B cell (primary cell): Measurements from ENCODE around the gene RAP1GAP. TPM values are rescaled to one million over a fixed set of nuclear protein-coding genes. Genes with fewer than 3 reads are reported as not detected.
A peak's percentile ranks its signal among the peaks of the same experiment; 100 is the strongest.

Experiments
- ATAC-seq: fragments of 200-7000 bp; cut with Tn5 transposase; one replicate; pipeline ENCODE4 v1.10.0; 2021; ENCODE audit warnings: low read depth, mild to moderate bottlenecking, moderate number of reproducible peaks, moderate library complexity
- CTCF ChIA-PET: fragments of 350-600 bp; sonication (Branson Sonifier 250); formaldehyde crosslinking; loops from one replicate; lab custom pipeline; 2021; ENCODE audit warnings: antibody characterized with exemption, inconsistent platforms; lab: Charles Lee
- POLR2A ChIA-PET: fragments of 350-600 bp; sonication (Branson Sonifier 250); formaldehyde crosslinking; loops from one replicate; lab custom pipeline; 2021; ENCODE audit warnings: antibody characterized with exemption; lab: Charles Lee
- DNase-seq: peaks from one replicate; pipeline ENCODE4 v3.0.0; 2013
- H2AFZ ChIP-seq: 2 replicates; pipeline ENCODE4 v1.6.1; 2012; ENCODE audit warnings: mild to moderate bottlenecking, low read depth, low read length; ENCODE audit not compliant: insufficient read depth, poor library complexity, severe bottlenecking
- H3K27ac ChIP-seq, 2 donors: 1 replicate in 1 of 2; 2 replicates in 1 of 2; pipeline ENCODE4 v1.5.1; 2012 to 2013; ENCODE audit warnings: low read length in 2 of 2, mild to moderate bottlenecking in 2 of 2, moderate library complexity in 1 of 2
- H3K27me3 ChIP-seq, 4 experiments: fragments of 200-600 bp in 1 of 4; sonication (generic) in 1 of 4; replicated peaks in 1 of 4; 1 replicate in 2 of 4; 2 replicates in 2 of 4; pipeline versions ENCODE4 v1.6.1 to v1.7.0; 2013 to 2016; ENCODE audit warnings: low read length in 3 of 4, mild to moderate bottlenecking in 2 of 4, mixed read lengths in 1 of 4, moderate library complexity in 1 of 4; ENCODE audit not compliant: insufficient read depth in 4 of 4, control insufficient read depth in 3 of 4; ENCODE audit errors: control extremely low read depth in 1 of 4
- H3K36me3 ChIP-seq, 2 experiments: replicated peaks in 1 of 2; 1 replicate in 1 of 2; 2 replicates in 1 of 2; pipeline versions ENCODE4 v1.6.1 to v1.7.1; 2013; ENCODE audit warnings: low read length in 1 of 2; ENCODE audit not compliant: insufficient read depth in 2 of 2, control insufficient read depth in 1 of 2; ENCODE audit errors: control extremely low read depth in 1 of 2, extremely low read depth in 1 of 2
- H3K4me1 ChIP-seq, 2 donors: fragments of 200-600 bp in 1 of 2; sonication (generic) in 1 of 2; 1 replicate in 1 of 2; 2 replicates in 1 of 2; pipeline versions ENCODE4 v1.5.1 to v1.6.1; 2013 to 2017; ENCODE audit warnings: low read length in 2 of 2; ENCODE audit not compliant: control insufficient read depth in 2 of 2, insufficient read depth in 2 of 2
- H3K4me2 ChIP-seq: replicated peaks from 2 replicates; pipeline ENCODE3; 2012; ENCODE audit warnings: mild to moderate bottlenecking, low read depth, low read length; ENCODE audit not compliant: poor library complexity, severe bottlenecking
- H3K4me3 ChIP-seq, 5 experiments: fragments of 200-600 bp in 1 of 5; sonication (generic) in 1 of 5; 1 replicate in 3 of 5; 2 replicates in 2 of 5; pipeline versions ENCODE4 v1.5.1 to v1.7.0; 2011 to 2016; ENCODE audit warnings: low read length in 4 of 5, mild to moderate bottlenecking in 4 of 5, low read depth in 2 of 5, control low read depth in 1 of 5, moderate library complexity in 1 of 5; ENCODE audit not compliant: insufficient read depth in 1 of 5; ENCODE audit errors: control extremely low read depth in 1 of 5, extremely low read depth in 1 of 5
- H3K79me2 ChIP-seq: fragments of 200-600 bp; sonication (generic); one replicate; pipeline ENCODE4 v1.6.0; 2016; ENCODE audit warnings: low read length; ENCODE audit not compliant: control insufficient read depth, insufficient read depth
- H3K9ac ChIP-seq: fragments of 200-600 bp; sonication (generic); 2 replicates; pipeline ENCODE4 v1.6.1; 2017; ENCODE audit warnings: mild to moderate bottlenecking, low read length, moderate library complexity
- H3K9me3 ChIP-seq, 3 donors: one replicate each; pipeline versions ENCODE4 v1.6.1 to v1.7.1; 2013; ENCODE audit warnings: low read length in 2 of 3; ENCODE audit not compliant: control insufficient read depth in 2 of 3, insufficient read depth in 1 of 3; ENCODE audit errors: control extremely low read depth in 1 of 3
- H4K20me1 ChIP-seq: 2 replicates; pipeline ENCODE4 v1.6.0; 2012; ENCODE audit warnings: mild to moderate bottlenecking, low read length; ENCODE audit not compliant: insufficient read depth, control insufficient read depth, poor library complexity, severe bottlenecking
- H3K27ac Mint-ChIP-seq: one replicate; pipeline ENCODE4 v1.8.0; 2021; ENCODE audit warnings: mixed read lengths
- H3K27me3 Mint-ChIP-seq: one replicate; pipeline ENCODE4 v1.8.0; 2021; ENCODE audit warnings: mixed read lengths
- H3K4me1 Mint-ChIP-seq: one replicate; pipeline ENCODE4 v1.8.0; 2021; ENCODE audit warnings: mixed read lengths
- H3K4me3 Mint-ChIP-seq: one replicate; pipeline ENCODE4 v1.8.0; 2021; ENCODE audit warnings: mixed read lengths
- H3K9me3 Mint-ChIP-seq: one replicate; pipeline ENCODE4 v1.8.0; 2022; ENCODE audit warnings: mixed read lengths; ENCODE audit not compliant: insufficient read depth
- CTCF ChIP-seq: fragments of 200-600 bp; IDR thresholded peaks from one replicate; pipeline ENCODE4 v1.8.0; 2022; ENCODE audit warnings: antibody characterized with exemption, mild to moderate bottlenecking
- EZH2 ChIP-seq: IDR thresholded peaks from 2 replicates; pipeline ENCODE4 v1.6.1; 2012; ENCODE audit warnings: borderline replicate concordance, low read depth, mild to moderate bottlenecking, moderate library complexity, low read length; ENCODE audit not compliant: insufficient read depth, poor library complexity, severe bottlenecking
- WGBS: methylation state at CpG from one replicate; pipeline ENCODE4 v1.1.5; 2013; ENCODE audit warnings: missing lambda C conversion rate; ENCODE audit not compliant: insufficient coverage; 5-methylcytosine and 5-hydroxymethylcytosine counted together
- intact Hi-C: fragments of 100-400 bp; cut with micrococcal nuclease; formaldehyde crosslinking; loops from one replicate; pipeline ENCODE4 v1.10.0; 2022
- polyA plus RNA-seq: library from polyadenylated mRNA; depleted of rRNA; stranded (reverse); fragments of >200 nt; gene quantifications from 2 replicates; pipeline ENCODE4 v1.2.3, GENCODE V29; 2012
- total RNA-seq, 2 donors: library from RNA; stranded (reverse); fragments of 120-200 nt in 1 of 2; gene quantifications; 1 replicate in 1 of 2; 2 replicates in 1 of 2; pipeline versions ENCODE4 v1.2.3 to v1.2.4, GENCODE V29; 2013 to 2022

The RAP1GAP gene
- total and polyA plus RNA-seq, 2 donors (not counting 1 experiment from before 2014, with no cell fraction given) = 0.07 to 0.09 TPM

- Histone ChIP-seq H3K9ac (no peak overlapping the region), H3K4me3 (no peak overlapping the region), H3K36me3 (no peaks in the 10 kb centered on the region), H4K20me1 (no peaks in the 10 kb centered on the region), H3K4me2 (peak overlapping the region; percentile 82), H3K79me2 (no peaks in the 10 kb centered on the region), H3K27me3 (peaks cover 0 to 67% (median 24%) of the 10 kb centered on the region in 4 experiments), H2AFZ (no peak overlapping the region), H3K9me3 (peaks cover 0 to 22% (median 0%) of the 10 kb centered on the region in 3 donors), H3K27ac (no peak overlapping the region), H3K4me1 (peaks cover 25 to 29% of the 10 kb centered on the region in 2 donors)
- DNase-seq (no peak), ATAC-seq (no peak)
- intact Hi-C loops = no loop called here
- peaks cover 23% of the 10 kb centered on the region for H3K4me1 Mint-ChIP-seq
- H3K27me3 Mint-ChIP-seq = peaks cover 33% of the 10 kb centered on the region
- H3K4me3 Mint-ChIP-seq = no peak overlapping the region
- no peaks in the 10 kb centered on the region for H3K9me3 Mint-ChIP-seq
- POLR2A ChIA-PET = no interaction called here
- CTCF ChIA-PET = no interaction called here
- H3K27ac Mint-ChIP-seq = no peak overlapping the region
- TF ChIP-seq CTCF (no peak), EZH2 (no peak)
- 76% methylated on average over 7 of the region's 11 CpGs for WGBS
These were observed 1.6 kb downstream of the RAP1GAP start for GRCh38 chr1:21667348-21668231.
